Measurements from ENCODE around the gene SLF2.

Gene SLF2

GRCh38 chr10:100999742-101000126 lies 87.0 kb downstream of the SLF2 start, which contains the start of gene LZTS2:
TSS of gene LZTS2 (plus strand) at chr10:100999808. CDS start at chr10:101002539, 2,731 bp downstream.
- TF ChIP-seq SIN3A (IDR thresholded peaks at IDR 0.05; ENCODE audit: borderline replicate concordance, insufficient read depth, low read length) (no peak; the same call in 1 of the 2 replicates), POLR2AphosphoS5 (IDR thresholded peaks at IDR 0.05; ENCODE audit: low read depth, low read length) (no peak), TAF1 (IDR thresholded peaks at IDR 0.05; ENCODE audit: borderline replicate concordance, insufficient read depth, low read length) (no peak), FOXP2 (optimal IDR thresholded peaks at IDR 0.05; ENCODE audit: borderline replicate concordance, extremely low read depth, extremely low read length, insufficient read depth) (no peak), REST (IDR thresholded peaks at IDR 0.05; ENCODE audit: insufficient read depth in 1 of 2, low read depth in 2 of 2, low read length in 2 of 2) (no peak)

GRCh38 chr10:101000127-101000914 lies 87.6 kb downstream of the SLF2 start:
- TF ChIP-seq POLR2AphosphoS5 (IDR thresholded peaks at IDR 0.05; ENCODE audit: low read depth, low read length), result no peak
- TF ChIP-seq SIN3A (IDR thresholded peaks at IDR 0.05; ENCODE audit: borderline replicate concordance, insufficient read depth, low read length), result 0 out of 2 replicates have a peak, but pooled peaks have one; percentile 30

- TF ChIP-seq TAF1 (IDR thresholded peaks at IDR 0.05; ENCODE audit: borderline replicate concordance, insufficient read depth, low read length) (peak; percentile 61; the same call in 1 of the 2 replicates), SIN3A (IDR thresholded peaks at IDR 0.05; ENCODE audit: borderline replicate concordance, insufficient read depth, low read length) (peak; percentile 67; the same call in 1 of the 2 replicates), FOXP2 (optimal IDR thresholded peaks at IDR 0.05; ENCODE audit: borderline replicate concordance, extremely low read depth, extremely low read length, insufficient read depth) (no peak), POLR2AphosphoS5 (IDR thresholded peaks at IDR 0.05; ENCODE audit: low read depth, low read length) (peak; percentile 47; the same call in 1 of the 2 replicates)
Measured at GRCh38 chr10:101000915-101001658, 88.3 kb downstream of the SLF2 start.

- TF ChIP-seq POLR2AphosphoS5 (IDR thresholded peaks at IDR 0.05; ENCODE audit: low read depth, low read length) (no peak), REST (IDR thresholded peaks at IDR 0.05; ENCODE audit: insufficient read depth in 1 of 2, low read depth in 2 of 2, low read length in 2 of 2) (no peak), SIN3A (IDR thresholded peaks at IDR 0.05; ENCODE audit: borderline replicate concordance, insufficient read depth, low read length) (no peak), FOXP2 (optimal IDR thresholded peaks at IDR 0.05; ENCODE audit: borderline replicate concordance, extremely low read depth, extremely low read length, insufficient read depth) (no peak), TAF1 (IDR thresholded peaks at IDR 0.05; ENCODE audit: borderline replicate concordance, insufficient read depth, low read length) (no peak)
Measured at GRCh38 chr10:101001659-101002035, 88.9 kb downstream of the SLF2 start.

GRCh38 chr10:101002456-101002855 lies 89.7 kb downstream of the SLF2 start:
- TF ChIP-seq FOXP2 (optimal IDR thresholded peaks at IDR 0.05; ENCODE audit: borderline replicate concordance, extremely low read depth, extremely low read length, insufficient read depth) (no peak), TAF1 (IDR thresholded peaks at IDR 0.05; ENCODE audit: borderline replicate concordance, insufficient read depth, low read length) (no peak), REST (IDR thresholded peaks at IDR 0.05; ENCODE audit: insufficient read depth in 1 of 2, low read depth in 2 of 2, low read length in 2 of 2) (no peak), SIN3A (IDR thresholded peaks at IDR 0.05; ENCODE audit: borderline replicate concordance, insufficient read depth, low read length) (no peak), POLR2AphosphoS5 (IDR thresholded peaks at IDR 0.05; ENCODE audit: low read depth, low read length) (no peak)
